Body of pancreas (tissue), 4 donors: ENCODE data around the gene EYA4.

ENCODE experiments used
- POLR2A ChIP-seq, 3 donors: fragments of 450-650 bp; IDR thresholded peaks; one replicate each; pipeline ENCODE4 v1.6.1; 2016; ENCODE audit warnings: antibody characterized with exemption in 3 of 3, mild to moderate bottlenecking in 2 of 3
- TF ChIP-seq, protein P1 (sequence below), 7 experiments: fragments of 450-650 bp in 4 of 7; fragments of 200-600 bp in 3 of 7; sonication (generic) in 3 of 7; IDR thresholded peaks; one replicate each; pipeline ENCODE4 v1.5.1; 2016 to 2019; ENCODE audit warnings: antibody characterized with exemption in 7 of 7

DNA sequence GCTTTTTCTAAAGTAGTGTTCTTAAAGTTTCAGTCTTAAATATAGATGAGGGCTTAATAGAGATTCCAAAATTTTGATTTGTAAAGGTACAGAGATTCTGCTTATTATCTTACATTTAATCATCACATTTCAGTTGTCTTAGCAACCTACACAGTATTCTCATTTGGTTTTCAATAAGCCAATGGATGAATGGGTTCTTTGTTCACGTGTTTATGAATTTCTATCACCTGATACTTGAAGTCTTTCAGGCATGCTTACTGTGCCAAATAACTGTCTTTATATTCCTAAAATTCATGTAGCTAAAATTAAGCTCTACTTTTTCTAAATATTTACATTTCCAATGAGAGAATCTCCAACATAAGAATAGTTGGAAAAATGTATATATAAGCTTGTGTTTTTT is 152.7 kb downstream of the EYA4 start:
- no peak for TF ChIP-seq POLR2A (IDR thresholded peaks at IDR 0.05)
- TF ChIP-seq, protein P1, sequence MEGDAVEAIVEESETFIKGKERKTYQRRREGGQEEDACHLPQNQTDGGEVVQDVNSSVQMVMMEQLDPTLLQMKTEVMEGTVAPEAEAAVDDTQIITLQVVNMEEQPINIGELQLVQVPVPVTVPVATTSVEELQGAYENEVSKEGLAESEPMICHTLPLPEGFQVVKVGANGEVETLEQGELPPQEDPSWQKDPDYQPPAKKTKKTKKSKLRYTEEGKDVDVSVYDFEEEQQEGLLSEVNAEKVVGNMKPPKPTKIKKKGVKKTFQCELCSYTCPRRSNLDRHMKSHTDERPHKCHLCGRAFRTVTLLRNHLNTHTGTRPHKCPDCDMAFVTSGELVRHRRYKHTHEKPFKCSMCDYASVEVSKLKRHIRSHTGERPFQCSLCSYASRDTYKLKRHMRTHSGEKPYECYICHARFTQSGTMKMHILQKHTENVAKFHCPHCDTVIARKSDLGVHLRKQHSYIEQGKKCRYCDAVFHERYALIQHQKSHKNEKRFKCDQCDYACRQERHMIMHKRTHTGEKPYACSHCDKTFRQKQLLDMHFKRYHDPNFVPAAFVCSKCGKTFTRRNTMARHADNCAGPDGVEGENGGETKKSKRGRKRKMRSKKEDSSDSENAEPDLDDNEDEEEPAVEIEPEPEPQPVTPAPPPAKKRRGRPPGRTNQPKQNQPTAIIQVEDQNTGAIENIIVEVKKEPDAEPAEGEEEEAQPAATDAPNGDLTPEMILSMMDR (IDR thresholded peaks at IDR 0.05): no peak
